Activated CD8-positive, alpha-beta T cell treated with anti-CD3 and anti-CD28 coated beads, Interleukin-2, amount 10 ng/mL, durations not matched to agents 7 days and 5 days (primary cell): ENCODE results near the gene SHPK. TPM values are rescaled to one million over a fixed set of nuclear protein-coding genes. Genes with fewer than 3 reads are reported as not detected.

ENCODE experiments used
- ATAC-seq: fragments of 150-1000 bp; cut with Tn5 transposase; one replicate; pipeline ENCODE4 v1.10.0; 2021; ENCODE audit warnings: moderate library complexity
- CTCF ChIA-PET: fragments of 350-600 bp; sonication (Branson Sonifier 250); formaldehyde crosslinking; loops from one replicate; lab custom pipeline; 2021; ENCODE audit warnings: antibody characterized with exemption; lab: Charles Lee
- POLR2A ChIA-PET: fragments of 350-600 bp; sonication (Branson Sonifier 250); formaldehyde crosslinking; loops from one replicate; lab custom pipeline; 2021; ENCODE audit warnings: antibody characterized with exemption; lab: Charles Lee
- DNase-seq: peaks from one replicate; pipeline ENCODE4 v3.0.0-alpha.2; 2020
- H3K27ac Mint-ChIP-seq: one replicate; pipeline ENCODE4 v1.8.0; 2021; ENCODE audit warnings: mild to moderate bottlenecking, mixed read lengths
- H3K27me3 Mint-ChIP-seq: one replicate; pipeline ENCODE4 v1.8.0; 2021; ENCODE audit warnings: low read depth, mixed read lengths
- H3K36me3 Mint-ChIP-seq: one replicate; pipeline ENCODE4 v1.8.0; 2021; ENCODE audit warnings: low read depth, mixed read lengths
- H3K4me1 Mint-ChIP-seq: one replicate; pipeline ENCODE4 v1.8.0; 2021; ENCODE audit warnings: low read depth, mixed read lengths
- H3K4me3 Mint-ChIP-seq: one replicate; pipeline ENCODE4 v1.8.0; 2021; ENCODE audit warnings: mild to moderate bottlenecking, mixed read lengths
- H3K9me3 Mint-ChIP-seq: one replicate; pipeline ENCODE4 v1.8.0; 2022; ENCODE audit warnings: mixed read lengths; ENCODE audit not compliant: insufficient read depth
- total RNA-seq, 2 experiments: library from RNA; stranded (reverse); gene quantifications; one replicate each; pipeline ENCODE4 v1.2.3, GENCODE V29; 2021

Gene SHPK
- 10 to 100 TPM; 12.0 to 12.5 TPM for total RNA-seq

- Mint-ChIP-seq H3K4me1 (peaks cover 44% of the 10 kb centered on the region), H3K9me3 (no peaks in the 10 kb centered on the region), H3K27me3 (no peaks in the 10 kb centered on the region), H3K4me3 (peak within 1 kb of the TSS; percentile 91), H3K27ac (peak within 1 kb of the TSS; percentile 99), H3K36me3 (peaks cover 7% of the 10 kb centered on the region)
- peak; percentile 97 for DNase-seq
- CTCF ChIA-PET, result interaction anchor here (0.6 to 3.4 kb wide), 10 partner anchors 9 to 750 kb away, joined by 3 to 20 read pairs (median 3); no protein-coding TSS in a partner anchor
- ATAC-seq, result peak; percentile 98
- POLR2A ChIA-PET, result interaction anchor here (0.6 to 1.1 kb wide), 4 partner anchors 14 to 588 kb away, joined by 3 to 4 read pairs (median 4); no protein-coding TSS in a partner anchor
These were observed at the start of gene SHPK, which contains the start of gene CTNS for GRCh38 chr17:3636154-3636907. Gene SHPK, minus strand, starts transcription at chr17:3636250. Its CDS starts 31 bp downstream, at chr17:3636219. Gene CTNS, plus strand, starts transcription at chr17:3636760. Its CDS starts 3,447 bp downstream, at chr17:3640207.

GRCh38 chr17:3685174-3685573 lies 49.1 kb upstream of the SHPK start:
- DNase-seq, result no peak
- H3K36me3 Mint-ChIP-seq, result peaks cover 4% of the 10 kb centered on the region
- ChIA-PET CTCF (interaction anchor here (0.7 to 1.0 kb wide), 2 partner anchors 38 to 42 kb away, joined by 3 to 4 read pairs; partner anchors contain the start of gene HASPIN), POLR2A (no interaction called here)
- no peaks in the 10 kb centered on the region for H3K27me3 Mint-ChIP-seq
- no peaks in the 10 kb centered on the region for H3K9me3 Mint-ChIP-seq
- no peak overlapping the region for H3K27ac Mint-ChIP-seq
- ATAC-seq, result no peak
- H3K4me1 Mint-ChIP-seq, result peaks cover 21% of the 10 kb centered on the region
- H3K4me3 Mint-ChIP-seq, result no peak overlapping the region

- H3K4me1 Mint-ChIP-seq, result peaks cover 25% of the 10 kb centered on the region
- CTCF ChIA-PET, result interaction anchor here (0.6 to 2.2 kb wide), 29 partner anchors 8 to 231 kb away, joined by 3 to 29 read pairs (median 4); partner anchors contain the start of genes HASPIN, NCBP3 and P2RX5
- peak; percentile 74 for DNase-seq
- no peaks in the 10 kb centered on the region for H3K9me3 Mint-ChIP-seq
- no peaks in the 10 kb centered on the region for H3K27me3 Mint-ChIP-seq
- peaks cover 2% of the 10 kb centered on the region for H3K36me3 Mint-ChIP-seq
- POLR2A ChIA-PET, result interaction anchor here (0.6 kb wide), 1 partner anchor 41 kb away, joined by 3 read pairs; the partner anchor contains the start of gene HASPIN
- no peak overlapping the region for H3K4me3 Mint-ChIP-seq
- H3K27ac Mint-ChIP-seq, result no peak overlapping the region
- ATAC-seq, result peak; percentile 90
These were observed 47.0 kb upstream of the SHPK start for GRCh38 chr17:3683054-3683511.

GRCh38 chr17:3682033-3682432 lies 46.0 kb upstream of the SHPK start:
- DNase-seq (no peak), ATAC-seq (no peak)
- ChIA-PET CTCF (interaction anchor here (0.8 to 2.2 kb wide), 16 partner anchors 8 to 164 kb away, joined by 3 to 29 read pairs (median 6); partner anchors contain the start of genes HASPIN, NCBP3 and P2RX5), POLR2A (no interaction called here)
- H3K27me3 Mint-ChIP-seq, result no peaks in the 10 kb centered on the region
- H3K36me3 Mint-ChIP-seq, result peaks cover 2% of the 10 kb centered on the region
- H3K4me1 Mint-ChIP-seq, result peaks cover 25% of the 10 kb centered on the region
- no peak overlapping the region for H3K27ac Mint-ChIP-seq
- H3K4me3 Mint-ChIP-seq, result no peak overlapping the region
- no peaks in the 10 kb centered on the region for H3K9me3 Mint-ChIP-seq

- no peak for ATAC-seq
- no peaks in the 10 kb centered on the region for H3K27me3 Mint-ChIP-seq
- H3K9me3 Mint-ChIP-seq, result no peaks in the 10 kb centered on the region
- H3K27ac Mint-ChIP-seq, result no peak overlapping the region
- H3K4me1 Mint-ChIP-seq, result peaks cover 25% of the 10 kb centered on the region
- no peak for DNase-seq
- CTCF ChIA-PET, result no interaction called here
- no peak overlapping the region for H3K4me3 Mint-ChIP-seq
- peaks cover 2% of the 10 kb centered on the region for H3K36me3 Mint-ChIP-seq
- POLR2A ChIA-PET, result no interaction called here
These were observed 45.5 kb upstream of the SHPK start for GRCh38 chr17:3681565-3681964.

GRCh38 chr17:3681057-3681456 lies 45.0 kb upstream of the SHPK start:
- Mint-ChIP-seq H3K9me3 (no peaks in the 10 kb centered on the region), H3K4me3 (no peak overlapping the region), H3K27ac (no peak overlapping the region), H3K4me1 (peaks cover 25% of the 10 kb centered on the region), H3K36me3 (peaks cover 2% of the 10 kb centered on the region), H3K27me3 (no peaks in the 10 kb centered on the region)
- ChIA-PET POLR2A (no interaction called here), CTCF (no interaction called here)
- no peak for ATAC-seq
- no peak for DNase-seq

- no peak for ATAC-seq
- DNase-seq, result no peak
- Mint-ChIP-seq H3K27me3 (no peaks in the 10 kb centered on the region), H3K27ac (peak overlapping the region; percentile 45), H3K36me3 (peaks cover 2% of the 10 kb centered on the region), H3K4me3 (no peak overlapping the region), H3K4me1 (peaks cover 25% of the 10 kb centered on the region), H3K9me3 (no peaks in the 10 kb centered on the region)
- CTCF ChIA-PET, result interaction anchor here (1.9 kb wide), 1 partner anchor 58 kb away, joined by 9 read pairs; no protein-coding TSS in a partner anchor
- POLR2A ChIA-PET, result interaction anchor here (1.0 to 2.9 kb wide), 2 partner anchors 10 to 43 kb away, joined by 3 to 11 read pairs; partner anchors contain the start of genes EMC6 and TAX1BP3
These were observed 43.6 kb upstream of the SHPK start for GRCh38 chr17:3679531-3680126.

GRCh38 chr17:3678821-3679530 lies 42.9 kb upstream of the SHPK start:
- no peak overlapping the region for H3K4me3 Mint-ChIP-seq
- no peak overlapping the region for H3K27ac Mint-ChIP-seq
- no peak for ATAC-seq
- H3K27me3 Mint-ChIP-seq, result no peaks in the 10 kb centered on the region
- peaks cover 25% of the 10 kb centered on the region for H3K4me1 Mint-ChIP-seq
- H3K9me3 Mint-ChIP-seq, result no peaks in the 10 kb centered on the region
- H3K36me3 Mint-ChIP-seq, result peaks cover 2% of the 10 kb centered on the region
- POLR2A ChIA-PET, result interaction anchor here (1.0 to 2.9 kb wide), 2 partner anchors 10 to 44 kb away, joined by 3 to 11 read pairs; partner anchors contain the start of genes EMC6 and TAX1BP3
- CTCF ChIA-PET, result interaction anchor here (1.0 to 1.9 kb wide), 2 partner anchors 59 to 630 kb away, joined by 3 to 9 read pairs; no protein-coding TSS in a partner anchor
- DNase-seq, result no peak

- peaks cover 22% of the 10 kb centered on the region for H3K4me1 Mint-ChIP-seq
- H3K9me3 Mint-ChIP-seq, result no peaks in the 10 kb centered on the region
- no peaks in the 10 kb centered on the region for H3K27me3 Mint-ChIP-seq
- ChIA-PET POLR2A (interaction anchor here (2.9 kb wide), 1 partner anchor 9 kb away, joined by 11 read pairs; the partner anchor contains the start of genes EMC6 and TAX1BP3), CTCF (interaction anchor here (1.0 to 1.9 kb wide), 2 partner anchors 60 to 630 kb away, joined by 3 to 9 read pairs; no protein-coding TSS in a partner anchor)
- ATAC-seq, result no peak
- no peak overlapping the region for H3K4me3 Mint-ChIP-seq
- peaks cover 2% of the 10 kb centered on the region for H3K36me3 Mint-ChIP-seq
- DNase-seq, result no peak
- no peak overlapping the region for H3K27ac Mint-ChIP-seq
These were observed 42.2 kb upstream of the SHPK start for GRCh38 chr17:3678095-3678820.

- POLR2A ChIA-PET, result no interaction called here
- CTCF ChIA-PET, result no interaction called here
- no peak for DNase-seq
- Mint-ChIP-seq H3K4me3 (no peak overlapping the region), H3K9me3 (no peaks in the 10 kb centered on the region), H3K27ac (no peak overlapping the region), H3K4me1 (peaks cover 3% of the 10 kb centered on the region), H3K27me3 (no peaks in the 10 kb centered on the region), H3K36me3 (no peaks in the 10 kb centered on the region)
- ATAC-seq, result no peak
These were observed 39.8 kb upstream of the SHPK start for GRCh38 chr17:3675886-3676285.
